Breast epithelium (tissue), 4 donors: ENCODE measurements around the gene PHF21A. TPM values are rescaled to one million over a fixed set of nuclear protein-coding genes. Genes with fewer than 3 reads are reported as not detected.

Source experiments
- DNase-seq, 2 donors: peaks; one replicate each; pipeline ENCODE4 v3.0.0-alpha.2; 2019; ENCODE audit warnings: low spot score in 2 of 2
- H3K27ac ChIP-seq, 2 donors: fragments of 200-600 bp; sonication (generic) in 1 of 2; one replicate each; pipeline ENCODE4 v1.5.1; 2016 to 2019; ENCODE audit warnings: mild to moderate bottlenecking in 1 of 2
- H3K27me3 ChIP-seq, 2 donors: fragments of 200-600 bp; sonication (generic) in 1 of 2; one replicate each; pipeline versions ENCODE4 v1.5.1 to v1.6.0; 2017 to 2019; ENCODE audit warnings: control low read depth in 1 of 2, mild to moderate bottlenecking in 1 of 2
- H3K36me3 ChIP-seq: fragments of 200-600 bp; one replicate; pipeline ENCODE4 v1.5.1; 2019
- H3K4me1 ChIP-seq, 2 donors: fragments of 200-600 bp; sonication (generic); one replicate each; pipeline ENCODE4 v1.5.1; 2016 to 2019; ENCODE audit warnings: control low read depth in 1 of 2
- H3K4me3 ChIP-seq, 3 donors: fragments of 200-600 bp; sonication (generic); 1 replicate in 2 of 3; 2 replicates in 1 of 3; pipeline ENCODE4 v1.5.1; 2016 to 2019; ENCODE audit warnings: mild to moderate bottlenecking in 3 of 3, moderate library complexity in 2 of 3
- H3K9me3 ChIP-seq, 2 donors: fragments of 200-600 bp; sonication (generic) in 1 of 2; one replicate each; pipeline ENCODE4 v1.5.1; 2016 to 2019; ENCODE audit warnings: control low read depth in 1 of 2
- CTCF ChIP-seq, 3 donors: fragments of 450-650 bp; IDR thresholded peaks; one replicate each; pipeline ENCODE4 v1.5.1; 2016 to 2017; ENCODE audit warnings: antibody characterized with exemption in 3 of 3, mild to moderate bottlenecking in 3 of 3, moderate library complexity in 3 of 3
- POLR2A ChIP-seq: fragments of 450-650 bp; IDR thresholded peaks from one replicate; pipeline ENCODE4 v1.6.1; 2016; ENCODE audit warnings: antibody characterized with exemption, mild to moderate bottlenecking, moderate library complexity
- POLR2AphosphoS5 ChIP-seq, 3 donors: sonication (generic); formaldehyde crosslinking; IDR thresholded peaks; one replicate each; pipeline ENCODE4 v1.6.1; 2017; ENCODE audit warnings: antibody characterized with exemption in 3 of 3
- intact Hi-C: fragments of 100-400 bp; cut with DNase I; formaldehyde crosslinking; loops from one replicate; pipeline ENCODE4 v1.15.1; 2023; ENCODE audit warnings: low total_unique reads
- total RNA-seq, 3 donors: library from RNA; depleted of rRNA; stranded (reverse); fragments of >200 nt; gene quantifications; one replicate each; pipeline ENCODE4 v1.1.0, GENCODE V29; 2016

The PHF21A gene
- total RNA-seq, 3 donors from 2014 or later: 23.4 to 70.8 (median 42.7) TPM

GRCh38 chr11:46009647-46010046 lies 111.6 kb downstream of the PHF21A start:
- H3K36me3 ChIP-seq: no peaks in the 10 kb centered on the region
- no peaks in the 10 kb centered on the region for H3K4me1 ChIP-seq
- no peaks in the 10 kb centered on the region for H3K9me3 ChIP-seq
- intact Hi-C loops: loop anchor here (10.0 kb wide), 1 partner anchor 165 kb away; the partner anchor contains the start of gene CRY2
- H3K27ac ChIP-seq: no peak overlapping the region
- no peaks in the 10 kb centered on the region for H3K27me3 ChIP-seq
- H3K4me3 ChIP-seq: no peak overlapping the region
- no peak for DNase-seq
- TF ChIP-seq CTCF (IDR thresholded peaks at IDR 0.05): no peak
- TF ChIP-seq POLR2A: no peak
- no peak for TF ChIP-seq POLR2AphosphoS5 (IDR thresholded peaks at IDR 0.05)

GRCh38 chr11:46006418-46007070 lies 114.7 kb downstream of the PHF21A start:
- Histone ChIP-seq H3K4me3 (no peak overlapping the region), H3K4me1 (no peaks in the 10 kb centered on the region), H3K27ac (no peak overlapping the region), H3K27me3 (no peaks in the 10 kb centered on the region), H3K9me3 (no peaks in the 10 kb centered on the region), H3K36me3 (no peaks in the 10 kb centered on the region)
- intact Hi-C loops: loop anchor here (10.0 kb wide), 1 partner anchor 162 kb away; the partner anchor contains the start of gene CRY2
- no peak for DNase-seq
- TF ChIP-seq POLR2AphosphoS5 (IDR thresholded peaks at IDR 0.05) (no peak), CTCF (IDR thresholded peaks at IDR 0.05) (peak in 2 of 3 donors; percentile 60 to 69)

GRCh38 chr11:46003572-46003971 lies 117.7 kb downstream of the PHF21A start:
- no peaks in the 10 kb centered on the region for H3K36me3 ChIP-seq
- TF ChIP-seq CTCF (IDR thresholded peaks at IDR 0.05) (no peak), POLR2A (no peak), POLR2AphosphoS5 (IDR thresholded peaks at IDR 0.05) (no peak)
- intact Hi-C loops: loop anchor here (10.0 kb wide), 1 partner anchor 159 kb away; the partner anchor contains the start of gene CRY2

GRCh38 chr11:46002189-46002588 lies 119.1 kb downstream of the PHF21A start:
- no peak for TF ChIP-seq POLR2A
- no peak for TF ChIP-seq POLR2AphosphoS5 (IDR thresholded peaks at IDR 0.05)
- no peak for TF ChIP-seq CTCF (IDR thresholded peaks at IDR 0.05)
- no peak overlapping the region for H3K27ac ChIP-seq

More at GRCh38 chr11:46003572-46003971, 117.7 kb downstream of the PHF21A start:
- Histone ChIP-seq H3K9me3 (no peaks in the 10 kb centered on the region), H3K27me3 (no peaks in the 10 kb centered on the region), H3K4me3 (no peak overlapping the region), H3K27ac (no peak overlapping the region), H3K4me1 (no peaks in the 10 kb centered on the region)
- no peak for DNase-seq

GRCh38 chr11:46001448-46001914 lies 119.8 kb downstream of the PHF21A start:
- no peaks in the 10 kb centered on the region for H3K9me3 ChIP-seq
- intact Hi-C loops: loop anchor here (10.0 kb wide), 1 partner anchor 157 kb away; the partner anchor contains the start of gene CRY2
- TF ChIP-seq POLR2A: no peak
- TF ChIP-seq CTCF (IDR thresholded peaks at IDR 0.05): no peak
- TF ChIP-seq POLR2AphosphoS5 (IDR thresholded peaks at IDR 0.05): no peak
- DNase-seq: no peak
- no peak overlapping the region for H3K4me3 ChIP-seq
- H3K4me1 ChIP-seq: no peaks in the 10 kb centered on the region
- H3K27ac ChIP-seq: no peak overlapping the region
- no peaks in the 10 kb centered on the region for H3K27me3 ChIP-seq
- no peaks in the 10 kb centered on the region for H3K36me3 ChIP-seq

More at GRCh38 chr11:46002189-46002588, 119.1 kb downstream of the PHF21A start:
- no peaks in the 10 kb centered on the region for H3K9me3 ChIP-seq
- H3K4me1 ChIP-seq: no peaks in the 10 kb centered on the region
- no peaks in the 10 kb centered on the region for H3K27me3 ChIP-seq
- intact Hi-C loops: loop anchor here (10.0 kb wide), 1 partner anchor 157 kb away; the partner anchor contains the start of gene CRY2
- no peak for DNase-seq
- no peaks in the 10 kb centered on the region for H3K36me3 ChIP-seq
- H3K4me3 ChIP-seq: no peak overlapping the region
